ENCODE results near the gene MPRIP.
A peak's percentile ranks its signal among the peaks of the same experiment; 100 is the strongest.

Gene MPRIP

GRCh38 chr17:17205368-17206123 lies 163.3 kb downstream of the MPRIP start (continued):
- TF ChIP-seq ZNF513 (tag by site-specific recombination; IDR thresholded peaks at IDR 0.05) (no peak), ZNF175 (tag by site-specific recombination; IDR thresholded peaks at IDR 0.05) (no peak), ZFP37 (tag by site-specific recombination; IDR thresholded peaks at IDR 0.05) (no peak), ZNF843 (tag by site-specific recombination; IDR thresholded peaks at IDR 0.05) (no peak), WT1 (tag by site-specific recombination; IDR thresholded peaks at IDR 0.05) (no peak), ZNF473 (tag by site-specific recombination; IDR thresholded peaks at IDR 0.05) (no peak), BCL11B (tag by site-specific recombination; IDR thresholded peaks at IDR 0.05; ENCODE audit: low read depth) (no peak), PATZ1 (tag by site-specific recombination; IDR thresholded peaks at IDR 0.05) (peak; percentile 15; the same call in 1 of the 2 replicates), ZNF280C (tag by site-specific recombination; IDR thresholded peaks at IDR 0.05) (no peak), ZNF335 (tag by site-specific recombination; conservative IDR thresholded peaks at IDR 0.05) (peak; percentile 98), ZNF791 (tag by site-specific recombination; IDR thresholded peaks at IDR 0.05) (no peak), GLIS1 (tag by site-specific recombination; IDR thresholded peaks at IDR 0.05) (peak; percentile 34; the same call in 1 of the 2 replicates), SALL2 (tag by site-specific recombination; IDR thresholded peaks at IDR 0.05; ENCODE audit: borderline replicate concordance) (no peak), ZNF670 (tag by site-specific recombination; IDR thresholded peaks at IDR 0.05; ENCODE audit: low read depth) (no peak), ZNF10 (tag by site-specific recombination; IDR thresholded peaks at IDR 0.05) (no peak), ZNF266 (tag by site-specific recombination; IDR thresholded peaks at IDR 0.05; ENCODE audit: low read depth) (no peak), SCRT2 (tag by site-specific recombination; IDR thresholded peaks at IDR 0.05) (no peak; the same call in 1 of the 2 replicates), SCRT1 (tag by site-specific recombination; IDR thresholded peaks at IDR 0.05; ENCODE audit: borderline replicate concordance) (no peak), ZNF610 (tag by site-specific recombination; IDR thresholded peaks at IDR 0.05; ENCODE audit: borderline replicate concordance) (no peak), OVOL3 (tag by site-specific recombination; IDR thresholded peaks at IDR 0.05) (no peak), PBX3 (CRISPR knock-in tag; IDR thresholded peaks at IDR 0.05) (no peak), ZSCAN18 (tag by site-specific recombination; IDR thresholded peaks at IDR 0.05) (no peak), EGR2 (tag by site-specific recombination; IDR thresholded peaks at IDR 0.05; ENCODE audit: low read depth) (peak; percentile 83), TSHZ1 (tag by site-specific recombination; IDR thresholded peaks at IDR 0.05; ENCODE audit: borderline replicate concordance) (no peak), ZNF792 (tag by site-specific recombination; IDR thresholded peaks at IDR 0.05) (no peak), ZBTB8A (tag by site-specific recombination; IDR thresholded peaks at IDR 0.05) (peak; percentile 51; the same call in 1 of the 2 replicates), KLF1 (tag by site-specific recombination; IDR thresholded peaks at IDR 0.05) (no peak), ZNF658 (tag by site-specific recombination; IDR thresholded peaks at IDR 0.05) (no peak), ZSCAN23 (tag by site-specific recombination; IDR thresholded peaks at IDR 0.05) (no peak)
